HG03521 (cell line): ENCODE data around the gene FBLIM1.
A peak's percentile ranks its signal among the peaks of the same experiment; 100 is the strongest.
"Not testable (repeated sequence)": the region's sequence is repeated elsewhere in the genome, so short reads cannot be mapped to it uniquely, and the experiment has no call there.

Source experiments
- ATAC-seq: cut with Tn5 transposase; IDR thresholded peaks from one replicate; pipeline ENCODE4 v1.9.1; 2021; ENCODE audit warnings: mild to moderate bottlenecking, moderate library complexity; ENCODE audit not compliant: unreplicated experiment

FBLIM1 gene

GRCh38 chr1:15803380-15803779 lies 44.8 kb downstream of the FBLIM1 start:
- ATAC-seq, result no peak

GRCh38 chr1:15804060-15804459 lies 45.5 kb downstream of the FBLIM1 start:
- ATAC-seq, result no peak

GRCh38 chr1:15807121-15807520 lies 48.5 kb downstream of the FBLIM1 start:
- ATAC-seq, result no peak

GRCh38 chr1:15807549-15807948 lies 49.0 kb downstream of the FBLIM1 start, which contains the start of gene UQCRHL:
Gene UQCRHL, minus strand, starts transcription at chr1:15807649. Its CDS starts 0 bp downstream, at chr1:15807649.
- ATAC-seq, result not testable (repeated sequence)

GRCh38 chr1:15808955-15809354 lies 50.4 kb downstream of the FBLIM1 start:
- ATAC-seq, result no peak

- no peak for ATAC-seq
Measured at GRCh38 chr1:15810073-15810472, 51.5 kb downstream of the FBLIM1 start.

- ATAC-seq, result no peak
Measured at GRCh38 chr1:15816674-15817073, 58.1 kb downstream of the FBLIM1 start.

GRCh38 chr1:15820478-15820877 lies 61.9 kb downstream of the FBLIM1 start:
- no peak for ATAC-seq

- no peak for ATAC-seq
Measured at GRCh38 chr1:15825800-15826199, 67.2 kb downstream of the FBLIM1 start.

- ATAC-seq, result no peak
Measured at GRCh38 chr1:15826810-15827507, 68.4 kb downstream of the FBLIM1 start.

GRCh38 chr1:15827567-15827966 lies 69.0 kb downstream of the FBLIM1 start:
- ATAC-seq, result not testable (repeated sequence)

GRCh38 chr1:15828931-15829330 lies 70.3 kb downstream of the FBLIM1 start:
- ATAC-seq, result not testable (repeated sequence)

GRCh38 chr1:15830258-15830657 lies 71.7 kb downstream of the FBLIM1 start:
- no peak for ATAC-seq

- no peak for ATAC-seq
Measured at GRCh38 chr1:15833069-15833679, 74.6 kb downstream of the FBLIM1 start.

- no peak for ATAC-seq
Measured at GRCh38 chr1:15833842-15834405, 75.3 kb downstream of the FBLIM1 start.

GRCh38 chr1:15834406-15835204 lies 76.0 kb downstream of the FBLIM1 start:
- peak; percentile 53 for ATAC-seq

- peak; percentile 4 for ATAC-seq
Measured at GRCh38 chr1:15835205-15835740, 76.7 kb downstream of the FBLIM1 start.

- ATAC-seq, result peak; percentile 38
Measured at GRCh38 chr1:15835741-15836510, 77.3 kb downstream of the FBLIM1 start.
